ENCODE data around the gene NDUFS5.
A peak's percentile ranks its signal among the peaks of the same experiment; 100 is the strongest.
"Not testable (repeated sequence)": the region's sequence is repeated elsewhere in the genome, so short reads cannot be mapped to it uniquely, and the experiment has no call there.

Gene NDUFS5

GRCh38 chr1:39016604-39017171, 9.5 kb upstream of the NDUFS5 start:
- DNase-seq: no peak

DNA sequence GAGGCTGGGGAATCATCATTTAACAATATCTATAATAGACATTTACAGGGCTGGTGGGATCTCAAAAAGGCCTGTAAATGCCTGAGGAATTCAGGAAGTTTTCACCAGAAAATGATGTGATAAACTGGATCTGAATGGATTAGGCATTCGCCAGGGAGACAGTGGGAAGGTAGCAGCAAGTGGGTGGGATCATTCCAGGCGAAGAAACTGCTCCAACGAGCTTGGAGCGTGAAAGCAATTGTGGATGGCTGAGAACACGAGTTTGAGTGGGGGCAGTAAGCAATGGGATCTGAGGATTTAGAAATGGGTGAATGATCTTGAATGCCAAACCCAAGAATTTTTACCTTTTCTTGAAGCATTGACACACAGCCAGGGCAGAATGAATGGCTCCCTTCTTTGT, 8.9 kb upstream of the NDUFS5 start:
- DNase-seq: no peak

DNA sequence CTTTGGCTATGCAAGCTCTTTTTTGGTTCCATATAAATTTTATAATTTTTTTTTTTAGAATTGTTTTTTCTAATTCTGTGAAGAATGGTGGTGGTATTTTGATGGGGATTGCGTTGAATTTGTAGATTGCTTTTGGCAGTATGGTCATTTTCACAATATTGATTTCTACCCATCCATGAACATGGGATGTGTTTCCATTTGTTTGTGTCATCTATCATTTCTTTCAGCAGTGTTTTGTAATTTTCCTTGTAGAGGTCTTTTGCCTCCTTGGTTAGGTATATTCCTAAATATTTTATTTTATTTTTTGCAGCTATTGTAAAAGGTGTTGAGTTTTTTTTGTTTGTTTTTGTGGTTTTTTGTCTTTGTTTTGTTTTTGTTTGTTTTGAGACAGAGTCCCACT, 5.7 kb upstream of the NDUFS5 start:
- not testable (repeated sequence) for DNase-seq

DNA sequence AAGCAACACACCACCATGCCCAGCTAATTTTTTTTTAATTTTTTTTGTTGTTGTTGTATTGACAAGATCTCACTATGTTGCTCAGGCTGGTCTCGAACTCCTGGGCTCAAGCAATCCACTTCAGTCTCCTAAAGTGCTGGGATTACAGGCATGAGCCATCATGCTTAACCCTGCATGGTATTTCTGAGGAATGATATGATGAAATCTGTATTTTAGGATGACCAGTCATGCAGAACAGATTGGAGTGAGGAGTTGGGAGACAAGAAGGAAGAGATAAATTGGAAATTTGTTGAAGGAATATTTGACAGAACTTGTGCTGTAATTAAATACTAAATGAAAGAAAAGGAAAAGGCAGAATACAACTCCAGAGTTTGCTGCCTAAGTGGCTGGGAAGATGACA, 4.7 kb upstream of the NDUFS5 start:
- no peak for DNase-seq

- DNase-seq: no peak
Observed at GRCh38 chr1:39023140-39023539, 3.0 kb upstream of the NDUFS5 start.

- DNase-seq: peak; percentile 11
Observed at GRCh38 chr1:39026866-39027507, 837 bp downstream of the NDUFS5 start.

GRCh38 chr1:39034114-39034654, 8.0 kb downstream of the NDUFS5 start:
- DNase-seq: no peak

GRCh38 chr1:39036678-39037077, 10.5 kb downstream of the NDUFS5 start:
- no peak for DNase-seq

- DNase-seq: no peak
Observed at GRCh38 chr1:39043513-39043912, 17.4 kb downstream of the NDUFS5 start.

DNA sequence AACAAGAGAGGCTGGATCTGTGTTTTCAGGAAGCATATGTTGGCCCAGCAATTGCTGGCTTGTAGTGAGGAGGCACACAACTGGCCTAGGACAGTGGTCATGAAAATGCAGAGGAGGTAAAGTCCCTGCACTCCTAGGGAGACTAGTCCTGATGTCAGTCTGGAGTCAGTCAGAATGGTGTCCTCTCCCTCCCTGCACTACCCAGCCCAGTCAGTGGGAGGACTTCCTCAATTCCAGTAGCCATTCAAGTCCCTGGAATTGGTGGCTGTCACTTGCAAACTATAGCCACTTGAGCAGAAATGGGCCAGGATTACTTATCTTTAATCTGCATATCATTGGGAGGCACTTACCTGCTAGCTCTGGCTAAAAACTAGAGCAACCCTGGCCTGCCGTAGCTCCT, 18.6 kb downstream of the NDUFS5 start:
- no peak for DNase-seq

GRCh38 chr1:39045231-39045630, 19.1 kb downstream of the NDUFS5 start:
- DNase-seq: no peak

DNA sequence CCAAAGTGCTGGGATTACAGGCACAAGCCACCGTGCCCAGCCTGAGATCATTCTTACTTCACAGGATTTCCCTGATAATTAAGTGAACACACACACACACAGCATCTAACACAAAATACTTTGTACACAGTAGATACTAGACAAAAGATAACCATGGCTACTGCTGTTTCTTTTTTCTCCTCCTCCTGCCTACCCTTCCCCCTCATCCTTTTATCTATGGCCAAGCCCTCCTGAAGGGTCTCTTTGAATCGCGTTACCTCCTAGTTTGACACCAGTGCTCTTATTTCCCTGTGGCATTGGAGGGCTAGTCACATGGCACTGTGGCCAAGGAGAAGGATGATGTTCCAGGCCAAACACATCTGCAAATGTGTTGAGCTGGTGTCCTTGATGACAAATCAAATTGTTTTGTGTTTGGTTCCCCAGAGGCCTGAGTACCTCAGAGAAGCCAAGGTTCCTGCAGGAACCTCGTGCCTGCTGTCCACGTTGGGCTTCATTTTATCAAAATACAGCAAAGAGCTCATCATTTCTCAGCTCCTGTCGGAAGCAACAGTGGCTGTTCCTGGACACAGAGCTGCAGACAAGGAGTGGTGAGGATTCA, 20.6 kb downstream of the NDUFS5 start:
- DNase-seq: no peak

- DNase-seq: no peak
Observed at GRCh38 chr1:39047374-39048229, 21.5 kb downstream of the NDUFS5 start.

DNA sequence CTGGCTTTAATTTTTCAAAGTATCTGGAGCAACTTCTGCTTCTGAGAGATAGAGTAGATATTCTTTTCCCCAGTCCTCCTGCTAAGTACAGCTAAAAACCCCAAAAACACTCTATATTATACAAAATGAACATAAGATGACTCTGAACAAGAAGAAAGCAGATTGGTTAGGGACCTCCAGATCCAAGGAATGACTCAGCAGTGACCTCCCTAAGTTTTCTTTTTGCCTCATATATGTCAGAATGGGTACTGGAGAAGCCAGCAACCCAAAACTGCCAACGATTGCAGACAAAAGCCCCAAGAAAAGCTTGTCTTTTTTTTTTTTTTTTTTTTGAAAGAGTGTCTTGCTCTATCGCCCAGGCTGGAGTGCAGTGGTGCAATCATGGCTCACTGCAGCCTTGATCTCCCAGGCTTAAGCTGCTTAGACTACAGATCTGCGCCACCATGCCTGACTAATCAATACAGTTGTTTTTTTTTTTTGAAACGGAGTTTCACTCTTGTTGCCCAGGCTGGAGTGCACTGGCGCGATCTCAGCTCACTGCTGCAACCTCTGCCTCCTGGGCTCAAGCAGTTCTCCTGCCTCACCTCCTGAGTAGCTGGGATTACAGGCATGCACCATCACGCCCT, 22.7 kb downstream of the NDUFS5 start:
- DNase-seq: no peak

GRCh38 chr1:39050001-39050400, 23.9 kb downstream of the NDUFS5 start:
- no peak for DNase-seq

GRCh38 chr1:39051193-39051850, 25.2 kb downstream of the NDUFS5 start:
- DNase-seq: not testable (repeated sequence)

- DNase-seq: no peak
Observed at GRCh38 chr1:39051956-39052355, 25.8 kb downstream of the NDUFS5 start.

GRCh38 chr1:39055213-39055710, 29.1 kb downstream of the NDUFS5 start:
- DNase-seq: not testable (repeated sequence)

DNA sequence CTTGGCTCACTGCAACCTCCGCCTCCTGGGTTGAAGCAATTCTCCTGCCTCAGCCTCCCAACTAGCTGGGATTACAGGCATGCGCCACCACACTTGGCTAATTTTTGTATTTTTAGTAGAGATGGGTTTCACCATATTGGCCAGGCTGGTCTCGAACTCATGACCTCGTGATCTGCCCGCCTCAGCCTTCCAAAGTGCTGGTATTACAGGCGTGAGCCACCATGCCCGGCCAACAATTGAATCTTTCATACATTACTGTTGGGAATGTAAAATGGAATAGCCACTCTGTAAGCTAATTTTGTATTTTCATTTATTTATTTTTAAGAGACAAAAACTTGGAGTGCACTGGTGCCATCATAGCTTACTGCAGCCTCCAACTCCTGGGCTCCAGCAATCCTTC, 35.4 kb downstream of the NDUFS5 start:
- not testable (repeated sequence) for DNase-seq

DNA sequence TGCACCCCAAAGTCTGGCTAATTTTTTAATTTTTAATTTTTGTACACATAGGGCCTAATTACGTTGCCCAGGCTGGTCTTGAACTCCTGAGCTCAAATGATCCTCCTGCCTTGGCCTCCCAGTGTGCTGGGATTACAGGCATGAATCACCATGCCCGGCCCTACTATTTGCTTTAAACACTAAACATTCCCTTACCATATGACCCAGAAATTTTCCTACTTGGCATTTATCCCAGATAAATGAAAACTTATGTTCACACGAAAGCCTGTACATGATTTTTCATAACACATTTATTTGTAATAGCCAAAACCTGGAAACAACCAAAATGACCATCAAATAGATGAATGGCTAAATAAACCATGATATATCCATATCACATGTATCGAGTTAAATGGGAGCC, 35.8 kb downstream of the NDUFS5 start:
- no peak for DNase-seq

GRCh38 chr1:39063191-39063590, 37.0 kb downstream of the NDUFS5 start:
- DNase-seq: no peak

DNA sequence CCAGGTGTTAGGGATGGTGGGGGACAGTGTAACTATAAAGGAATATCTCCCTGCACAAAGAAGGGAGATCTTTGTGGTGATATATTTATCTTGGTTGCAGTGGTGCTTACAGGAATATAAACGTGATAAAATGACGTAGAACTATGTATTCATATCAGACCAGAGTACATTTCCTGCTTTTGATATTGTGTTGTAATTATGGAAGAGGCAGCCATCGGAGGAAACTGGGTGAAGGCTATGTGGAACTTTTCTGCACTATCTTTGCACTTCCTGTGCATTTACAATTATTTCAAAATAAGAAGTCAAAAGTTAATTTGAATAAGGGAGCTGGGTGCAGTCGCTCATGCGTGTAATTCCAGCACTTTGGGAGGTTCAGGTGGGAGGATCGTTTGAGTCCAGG, 37.6 kb downstream of the NDUFS5 start:
- no peak for DNase-seq
